ENCODE results near the gene SIPA1L3.

SIPA1L3 gene

GRCh38 chr19:38013913-38014580 lies 107.0 kb downstream of the SIPA1L3 start:
- TF ChIP-seq CTCF (conservative IDR thresholded peaks at IDR 0.05): no peak
- TF ChIP-seq ZFX (IDR thresholded peaks at IDR 0.05): no peak
- no peak overlapping the region for H3K27ac ChIP-seq

GRCh38 chr19:38015216-38015615 lies 108.2 kb downstream of the SIPA1L3 start:
- no peak for TF ChIP-seq ZFX (IDR thresholded peaks at IDR 0.05)
- TF ChIP-seq CTCF (conservative IDR thresholded peaks at IDR 0.05): no peak
- H3K27ac ChIP-seq: no peak overlapping the region

GRCh38 chr19:38015761-38016160 lies 108.8 kb downstream of the SIPA1L3 start:
- H3K27ac ChIP-seq: no peak overlapping the region

GRCh38 chr19:38017401-38018151 lies 110.6 kb downstream of the SIPA1L3 start:
- no peak overlapping the region for H3K27ac ChIP-seq
- TF ChIP-seq CTCF (conservative IDR thresholded peaks at IDR 0.05) (no peak), ZFX (IDR thresholded peaks at IDR 0.05) (no peak)

More at GRCh38 chr19:38015761-38016160, 108.8 kb downstream of the SIPA1L3 start:
- TF ChIP-seq CTCF (conservative IDR thresholded peaks at IDR 0.05): no peak
- no peak for TF ChIP-seq ZFX (IDR thresholded peaks at IDR 0.05)

- TF ChIP-seq ZFX (IDR thresholded peaks at IDR 0.05) (no peak), CTCF (conservative IDR thresholded peaks at IDR 0.05) (no peak)
- no peak overlapping the region for H3K27ac ChIP-seq
Observed at GRCh38 chr19:38018694-38019395, 111.8 kb downstream of the SIPA1L3 start.

GRCh38 chr19:38019396-38019724 lies 112.4 kb downstream of the SIPA1L3 start:
- no peak for TF ChIP-seq CTCF (conservative IDR thresholded peaks at IDR 0.05)
- TF ChIP-seq ZFX (IDR thresholded peaks at IDR 0.05): no peak
- no peak overlapping the region for H3K27ac ChIP-seq

- H3K27ac ChIP-seq: no peak overlapping the region
- TF ChIP-seq CTCF (conservative IDR thresholded peaks at IDR 0.05): no peak
Observed at GRCh38 chr19:38020311-38020710, 113.3 kb downstream of the SIPA1L3 start.

Measured in C4-2B (cell line).